PC-9 (cell line): ENCODE results near the gene TRIM44.

Experiments
- EZH2 ChIP-seq: fragments of 200-600 bp; sonication (generic); IDR thresholded peaks from 2 replicates; pipeline ENCODE4 v1.8.0; 2017; ENCODE audit warnings: antibody characterized with exemption, low read depth
- TF ChIP-seq, protein P1 (sequence below): fragments of 200-600 bp; sonication (generic); conservative IDR thresholded peaks from 2 replicates; pipeline ENCODE4 v1.6.1; 2017; ENCODE audit warnings: mixed run types, antibody characterized with exemption, mild to moderate bottlenecking, moderate library complexity

DNA sequence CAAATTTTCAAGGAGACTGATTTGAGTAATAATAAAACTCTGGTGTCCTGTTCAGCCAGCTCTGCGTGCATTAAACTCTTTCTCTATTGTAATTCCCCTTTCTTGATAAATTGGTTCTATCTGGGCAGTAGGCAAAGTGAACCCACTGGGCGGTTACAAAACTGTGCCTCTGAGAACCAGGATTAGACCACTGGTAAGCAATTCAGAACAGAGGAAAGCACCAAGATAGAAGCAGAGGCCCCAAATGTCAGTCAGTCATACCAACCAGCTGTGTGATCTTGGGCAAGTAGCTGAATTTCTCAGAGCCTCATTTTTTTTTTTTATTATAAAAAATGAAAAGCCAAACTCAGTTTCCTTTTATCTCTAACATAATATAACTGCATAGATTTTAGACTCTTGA, 54.9 kb downstream of the TRIM44 start:
- TF ChIP-seq, protein P1, sequence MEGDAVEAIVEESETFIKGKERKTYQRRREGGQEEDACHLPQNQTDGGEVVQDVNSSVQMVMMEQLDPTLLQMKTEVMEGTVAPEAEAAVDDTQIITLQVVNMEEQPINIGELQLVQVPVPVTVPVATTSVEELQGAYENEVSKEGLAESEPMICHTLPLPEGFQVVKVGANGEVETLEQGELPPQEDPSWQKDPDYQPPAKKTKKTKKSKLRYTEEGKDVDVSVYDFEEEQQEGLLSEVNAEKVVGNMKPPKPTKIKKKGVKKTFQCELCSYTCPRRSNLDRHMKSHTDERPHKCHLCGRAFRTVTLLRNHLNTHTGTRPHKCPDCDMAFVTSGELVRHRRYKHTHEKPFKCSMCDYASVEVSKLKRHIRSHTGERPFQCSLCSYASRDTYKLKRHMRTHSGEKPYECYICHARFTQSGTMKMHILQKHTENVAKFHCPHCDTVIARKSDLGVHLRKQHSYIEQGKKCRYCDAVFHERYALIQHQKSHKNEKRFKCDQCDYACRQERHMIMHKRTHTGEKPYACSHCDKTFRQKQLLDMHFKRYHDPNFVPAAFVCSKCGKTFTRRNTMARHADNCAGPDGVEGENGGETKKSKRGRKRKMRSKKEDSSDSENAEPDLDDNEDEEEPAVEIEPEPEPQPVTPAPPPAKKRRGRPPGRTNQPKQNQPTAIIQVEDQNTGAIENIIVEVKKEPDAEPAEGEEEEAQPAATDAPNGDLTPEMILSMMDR, result no peak
- TF ChIP-seq EZH2, result no peak
